ELF-1 (cell line): ENCODE measurements around the gene TNFRSF13B.
"Not testable (repeated sequence)": the region's sequence is repeated elsewhere in the genome, so short reads cannot be mapped to it uniquely, and the experiment has no call there.

Source experiments
- DNase-seq: peaks from one replicate; pipeline ENCODE4 v3.0.0-alpha.2; 2016; ENCODE audit warnings: low read depth, low spot score

The TNFRSF13B gene

DNA sequence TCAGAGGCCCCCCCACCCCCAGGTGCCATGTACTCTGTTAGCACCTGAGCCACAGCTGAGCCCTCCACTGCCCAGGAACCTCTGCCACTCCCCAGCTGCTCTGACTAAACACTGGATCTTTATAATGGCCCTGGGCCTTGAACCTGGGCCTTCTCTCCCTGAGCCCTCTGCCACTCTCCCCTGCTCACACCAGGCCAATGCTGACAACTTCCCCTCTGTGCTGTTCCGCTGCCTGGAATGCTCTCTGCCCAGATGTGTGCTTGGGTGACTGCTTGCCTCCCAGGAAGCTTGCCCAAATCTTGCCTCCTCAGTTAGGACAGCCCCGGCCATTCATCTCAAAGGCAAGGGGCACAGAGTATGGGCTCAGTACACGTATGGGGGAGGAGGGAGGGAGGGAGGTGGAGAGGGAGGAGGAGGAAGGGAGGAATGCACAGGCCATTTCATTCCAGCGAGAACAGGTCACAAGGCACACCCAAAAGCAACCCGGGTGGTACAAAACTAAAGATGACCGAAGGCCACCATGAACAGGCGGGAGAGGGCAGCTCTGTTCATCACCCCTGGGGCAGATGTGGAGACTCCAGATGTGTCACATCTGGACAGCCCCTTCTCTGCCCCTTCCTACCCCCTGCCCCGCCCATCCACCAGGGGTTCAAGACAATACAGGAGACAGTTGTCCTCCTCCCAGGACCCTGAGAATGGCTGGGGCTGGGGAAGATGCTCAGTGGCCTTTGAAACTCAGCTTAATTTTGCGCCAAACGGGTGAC lies 15.3 kb upstream of the TNFRSF13B start:
- no peak for DNase-seq

DNA sequence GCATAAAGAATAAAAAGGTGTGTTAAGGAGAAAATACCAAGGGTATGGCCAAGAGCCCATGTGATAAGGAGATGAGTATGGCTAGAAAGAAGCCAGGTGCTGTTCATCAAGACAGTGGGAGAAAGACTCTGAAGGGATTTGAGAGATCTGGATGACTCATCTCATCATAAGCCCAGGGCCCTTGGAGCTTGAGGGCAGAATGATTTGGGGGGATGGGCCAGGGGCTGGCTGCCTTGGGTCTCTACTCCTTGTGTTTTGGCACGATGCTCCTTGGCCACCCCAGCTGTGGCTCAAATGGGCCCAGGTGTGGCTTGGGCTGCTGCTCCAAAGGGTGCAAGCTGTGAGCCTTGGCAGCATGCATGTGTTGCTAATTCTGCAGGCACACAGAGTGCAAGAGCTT lies 14.5 kb upstream of the TNFRSF13B start:
- peak; percentile 35 for DNase-seq

DNA sequence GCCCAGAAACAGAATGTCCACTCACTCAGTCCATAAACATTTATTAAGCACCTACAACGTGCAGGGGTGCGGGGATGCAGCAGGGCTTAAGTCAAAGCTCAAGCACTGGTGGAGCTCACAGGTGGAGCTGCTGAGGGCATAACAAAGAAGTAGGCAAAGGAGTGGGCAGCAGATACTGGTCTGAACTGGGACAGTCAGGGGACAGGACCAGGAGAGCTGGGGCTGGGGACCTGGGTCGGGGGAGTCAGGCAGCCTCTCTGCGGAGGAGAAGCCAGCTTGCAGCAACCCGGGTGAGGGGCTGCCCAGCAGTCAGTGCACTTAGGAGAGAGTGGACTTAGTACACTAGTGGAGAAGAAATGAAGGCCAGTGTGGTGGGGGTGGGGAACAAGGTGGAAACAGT lies 10.0 kb upstream of the TNFRSF13B start:
- DNase-seq = no peak

DNA sequence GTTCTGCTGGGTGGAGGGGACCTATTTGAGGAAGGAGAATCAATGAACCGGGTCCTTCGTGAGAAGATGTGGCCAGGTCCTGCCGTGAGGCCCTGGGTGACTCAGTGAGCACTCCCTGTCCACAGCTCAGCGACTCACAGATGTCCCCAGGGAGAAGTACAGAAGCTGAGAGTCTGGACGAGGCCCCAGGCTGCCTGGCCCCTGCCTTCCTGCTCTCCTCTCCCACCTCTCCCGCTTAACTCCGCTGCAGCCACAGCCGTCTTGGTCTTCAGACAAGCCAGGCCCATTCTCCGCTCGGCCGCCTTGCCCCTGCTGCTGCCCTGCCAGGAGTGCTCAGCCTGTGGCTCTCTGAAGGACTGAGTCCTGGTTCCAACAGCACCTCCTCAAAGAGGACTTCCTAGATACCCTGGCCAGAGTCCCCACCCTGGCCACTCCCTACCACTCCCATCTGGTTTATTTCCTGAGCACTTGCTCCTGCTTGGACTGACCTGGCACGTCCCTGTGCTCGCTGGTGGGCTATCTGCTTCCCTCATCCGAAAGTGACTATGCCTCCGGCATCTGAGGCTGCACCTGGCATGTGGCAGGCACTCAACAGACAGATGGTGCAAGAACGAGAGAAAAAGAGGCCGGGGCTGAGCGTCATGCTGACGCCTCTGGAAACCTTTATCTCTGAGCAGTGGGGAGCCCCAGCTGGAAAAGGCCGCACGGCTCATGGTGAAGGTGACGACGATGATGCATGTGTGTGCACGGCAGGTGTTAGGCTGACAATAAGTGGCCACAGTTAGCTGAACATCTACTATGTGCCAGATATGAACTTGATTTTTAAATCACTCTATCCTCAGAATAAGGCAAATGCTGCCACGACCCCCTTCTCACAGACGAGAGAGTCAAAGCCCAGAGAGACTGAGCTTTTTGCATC lies 9.2 kb upstream of the TNFRSF13B start:
- peak; percentile 38 for DNase-seq

DNA sequence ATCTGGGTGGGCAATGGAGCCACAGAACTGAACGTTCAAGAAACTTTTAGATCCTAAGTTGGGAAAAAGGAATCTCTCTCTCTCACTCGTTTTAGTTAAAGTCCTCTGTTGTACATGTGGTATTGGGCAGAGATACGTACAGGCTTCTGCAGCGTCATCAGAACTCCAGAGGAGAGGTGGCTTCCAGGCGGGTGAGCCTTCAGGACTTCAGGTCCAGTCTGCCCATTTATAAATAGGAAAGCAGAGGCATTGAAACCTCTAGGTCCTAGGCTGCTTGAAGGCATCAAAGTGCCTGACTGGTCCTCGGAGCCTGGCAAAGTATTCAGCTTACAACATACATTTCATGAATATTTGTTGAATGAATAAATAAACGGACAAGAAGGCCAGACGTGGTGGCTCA lies 8.1 kb upstream of the TNFRSF13B start:
- DNase-seq = no peak

DNA sequence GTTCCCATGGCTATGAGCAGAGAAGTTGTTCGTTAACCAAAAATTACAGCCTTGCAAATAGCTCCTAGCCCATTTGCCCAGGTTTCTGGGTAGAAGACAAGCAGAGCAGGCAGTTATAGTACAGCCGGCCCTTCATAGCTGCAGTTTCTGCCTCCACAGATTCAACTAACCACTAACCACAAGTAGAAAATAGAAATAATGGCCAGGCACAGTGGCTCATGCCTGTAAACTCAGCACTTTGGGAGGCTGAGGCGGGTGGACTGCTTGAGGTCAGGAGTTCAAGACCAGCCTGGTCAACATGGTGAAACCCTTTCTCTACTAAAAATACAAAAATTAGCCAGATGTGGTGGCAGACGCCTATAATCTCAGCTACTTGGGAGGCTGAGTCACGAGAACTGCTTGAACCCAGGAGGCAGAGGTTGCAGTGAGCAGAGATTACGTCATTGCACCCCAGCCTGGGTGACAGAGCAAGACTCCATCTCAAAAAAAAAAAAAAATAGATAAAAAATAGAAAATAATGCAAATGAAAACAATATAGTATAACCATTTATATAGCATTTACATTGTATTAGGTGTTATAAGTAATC lies 7.4 kb upstream of the TNFRSF13B start:
- DNase-seq = not testable (repeated sequence)

DNA sequence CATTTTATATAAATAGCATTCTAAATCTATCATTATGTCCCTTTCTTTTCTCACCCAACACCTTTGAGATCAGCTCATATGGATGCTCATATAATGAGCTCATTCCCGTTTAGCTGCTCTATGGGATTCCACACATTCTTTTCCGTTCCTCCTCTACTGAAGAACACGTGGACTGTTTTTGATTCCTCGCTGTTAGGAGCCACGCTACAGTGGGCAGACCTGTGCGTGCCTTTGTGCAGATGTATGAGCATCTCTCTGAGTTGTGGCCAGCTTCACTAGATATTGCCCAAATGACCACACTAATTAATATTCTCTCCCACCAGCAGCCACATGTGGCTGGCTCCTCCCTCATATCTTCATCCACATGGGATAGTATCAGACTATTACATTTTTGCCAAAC lies 6.0 kb upstream of the TNFRSF13B start:
- no peak for DNase-seq

DNA sequence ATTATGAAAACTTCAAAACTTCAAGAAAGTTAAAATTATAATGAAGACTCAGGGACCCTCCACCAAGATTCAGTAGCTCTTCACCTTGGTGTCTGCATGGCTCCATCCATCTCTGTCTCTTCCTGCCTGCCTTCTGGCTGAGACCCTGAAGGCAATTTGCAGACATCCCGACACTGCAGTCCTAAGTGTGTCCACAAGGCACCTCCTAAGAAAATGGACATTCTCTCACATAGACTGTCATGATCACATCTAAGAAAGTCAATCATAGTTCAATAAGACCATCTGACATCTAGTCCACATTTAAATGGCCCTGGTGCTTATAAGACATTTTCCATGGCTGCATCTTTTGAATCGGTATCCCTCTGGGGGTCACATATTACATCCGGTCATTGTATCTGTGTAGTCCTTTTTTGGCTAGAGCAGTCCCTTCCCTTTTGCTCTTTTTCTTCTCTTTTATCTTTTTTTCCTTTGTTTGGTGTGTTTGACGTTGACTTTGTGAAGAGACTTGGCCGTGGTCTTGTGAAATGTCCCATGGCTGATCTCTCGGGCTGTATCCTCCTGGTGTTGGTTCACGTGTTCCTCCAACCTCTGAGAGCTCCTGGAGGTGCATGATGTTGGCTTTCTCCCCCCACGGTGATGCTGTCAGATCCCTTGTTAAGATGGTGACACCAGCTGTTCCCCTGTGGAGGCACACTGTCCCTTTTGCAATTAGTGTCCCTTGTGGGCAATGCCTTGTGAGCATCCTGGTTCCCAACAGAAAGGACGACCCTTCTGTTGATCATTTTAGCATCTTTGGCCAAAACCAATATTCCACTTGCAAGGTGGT lies 5.0 kb upstream of the TNFRSF13B start:
- DNase-seq = no peak

DNA sequence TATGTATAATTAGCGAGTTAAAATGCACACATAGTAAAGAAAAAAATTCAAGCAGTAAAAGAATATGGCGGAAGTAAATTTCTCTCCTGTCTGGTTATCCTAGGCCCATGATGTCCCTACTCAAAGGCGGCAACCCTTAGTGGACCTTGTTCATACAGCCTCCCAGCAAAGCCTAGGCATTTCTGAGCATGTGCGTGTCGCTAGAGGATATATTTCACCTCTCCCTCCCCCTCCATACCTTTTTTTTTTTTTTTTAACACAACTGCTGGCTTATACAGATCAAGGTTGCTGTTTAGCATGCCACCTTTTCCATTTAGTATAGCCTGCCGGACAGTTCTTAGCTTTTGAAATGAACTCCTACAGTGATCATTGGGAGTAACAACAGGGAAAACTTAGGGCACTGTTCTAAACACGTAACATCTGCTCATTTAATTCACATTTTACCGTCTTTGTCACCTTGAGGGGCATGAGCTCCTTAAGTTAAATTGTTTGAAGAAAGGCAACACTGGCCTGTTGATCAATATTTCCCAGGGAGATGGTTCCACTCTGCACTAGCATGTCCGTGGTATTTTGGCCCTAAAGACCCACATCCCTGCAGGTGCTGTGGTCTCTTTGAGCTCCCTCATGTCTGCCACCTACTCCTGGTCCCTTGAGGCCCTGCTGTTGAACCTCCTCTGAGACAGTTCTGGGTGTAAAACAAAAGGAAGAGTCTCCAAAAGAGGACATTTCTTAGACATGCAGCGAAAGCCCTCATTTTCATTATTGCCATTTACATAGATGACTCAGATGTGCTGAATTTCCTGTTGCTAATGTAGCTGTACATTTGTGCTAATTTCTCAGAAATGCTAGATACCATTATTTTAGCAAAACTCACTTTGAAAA lies 4.1 kb upstream of the TNFRSF13B start:
- DNase-seq = no peak

DNA sequence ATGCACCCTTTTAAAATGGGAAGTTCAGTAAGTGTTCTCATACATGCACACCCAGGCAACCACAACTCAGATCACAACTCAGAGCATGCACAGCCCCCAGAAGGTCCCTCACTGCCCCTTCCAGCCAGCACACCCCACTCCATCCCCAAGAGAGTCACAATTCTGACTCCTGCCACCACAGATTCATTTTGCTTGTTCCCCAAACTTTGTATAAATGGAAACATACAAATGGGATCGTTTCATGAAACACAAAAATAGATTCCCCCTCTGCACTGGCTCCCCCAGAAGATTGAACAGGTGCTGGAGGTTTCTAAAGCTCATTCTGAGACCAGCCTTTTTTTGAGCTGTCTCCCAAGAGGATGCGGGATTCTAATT lies 3.3 kb upstream of the TNFRSF13B start:
- DNase-seq = no peak

DNA sequence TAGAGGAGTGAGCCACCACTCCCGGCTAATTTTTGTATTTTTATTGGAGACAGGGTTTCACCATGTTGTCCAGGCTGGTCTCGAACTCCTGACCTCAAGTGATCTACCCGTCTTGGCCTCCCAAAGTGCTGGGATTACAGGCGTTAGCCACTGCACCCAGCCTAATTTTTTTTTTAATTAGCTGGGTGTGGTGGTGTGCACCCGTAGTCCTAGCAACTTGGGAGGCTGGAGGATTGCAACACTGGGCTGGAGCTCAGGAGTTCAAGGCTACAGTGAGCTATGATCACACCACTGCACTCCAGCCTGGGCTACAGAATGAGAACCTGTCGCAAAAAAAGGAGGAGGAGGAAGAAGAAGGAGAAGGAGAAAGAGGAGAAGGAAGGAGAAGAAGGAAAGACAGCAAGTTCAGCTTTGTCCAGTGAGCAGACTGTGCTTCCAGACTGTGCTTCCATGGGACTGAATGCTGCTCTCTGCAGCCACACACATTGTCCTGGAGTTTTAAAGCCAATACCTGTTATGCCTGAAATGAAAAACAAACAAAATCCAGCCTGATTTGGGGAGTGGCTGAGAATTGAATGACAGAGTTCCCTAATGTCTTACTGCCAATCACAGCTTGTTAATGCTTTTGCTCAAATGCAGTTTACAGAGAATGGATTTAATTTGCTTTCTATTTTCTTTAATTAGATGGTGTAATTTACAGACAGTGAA lies 2.8 kb upstream of the TNFRSF13B start:
- DNase-seq = no peak

DNA sequence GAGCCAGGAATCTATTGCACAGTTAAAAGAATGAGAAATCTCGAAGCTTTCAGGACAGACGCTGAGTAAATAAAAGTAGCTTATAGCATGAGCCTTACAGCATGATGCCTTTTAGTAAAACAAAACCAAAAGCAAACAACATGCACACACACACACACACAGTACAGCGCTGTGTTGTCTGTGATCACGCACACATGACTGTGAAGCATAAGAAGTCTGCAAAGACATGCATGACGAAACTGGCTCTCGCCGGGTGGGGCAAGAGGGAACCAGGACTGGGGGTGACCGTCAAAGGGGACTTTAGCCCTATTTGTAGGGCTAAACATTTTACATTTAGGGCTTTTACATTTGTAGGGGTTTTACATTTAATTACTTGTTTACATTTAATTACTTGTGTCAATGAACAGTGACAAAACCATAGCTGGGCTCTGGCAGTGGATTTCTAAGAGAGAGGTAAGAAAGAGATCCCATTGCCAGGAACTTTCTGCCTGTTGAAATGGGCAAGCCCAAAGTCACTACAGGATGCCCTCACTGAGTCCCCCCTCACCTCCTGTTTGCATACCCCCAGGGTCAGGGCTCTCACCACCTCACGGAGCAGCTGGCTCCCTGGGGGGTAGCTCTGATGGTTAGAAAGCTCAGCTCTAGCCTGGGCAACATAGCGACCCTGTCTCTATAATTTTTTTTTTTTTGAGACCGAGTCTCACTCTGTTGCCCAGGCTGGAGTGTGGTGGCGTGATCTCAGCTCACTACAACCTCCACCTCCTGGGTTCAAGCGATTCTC lies 2.0 kb upstream of the TNFRSF13B start:
- no peak for DNase-seq

DNA sequence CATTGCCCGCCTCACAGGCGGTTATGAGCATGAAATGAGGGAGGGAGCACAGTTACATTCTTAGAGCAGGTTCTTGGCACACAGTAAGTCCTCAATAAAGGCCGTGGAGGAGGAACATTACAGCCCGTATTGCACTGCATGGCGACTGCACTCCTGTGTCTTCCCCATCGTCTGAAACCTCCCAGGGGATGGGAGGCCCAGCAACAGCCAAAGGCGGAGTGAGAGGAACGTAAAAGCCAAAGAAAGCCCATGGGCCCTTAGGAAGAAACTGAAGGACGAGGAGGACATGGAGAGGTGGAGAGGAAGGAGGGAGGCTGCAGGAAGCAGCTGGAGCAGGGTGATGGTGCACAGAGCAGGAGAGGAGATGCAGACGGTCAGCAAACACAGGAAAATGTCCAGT lies 1.1 kb upstream of the TNFRSF13B start:
- not testable (repeated sequence) for DNase-seq

DNA sequence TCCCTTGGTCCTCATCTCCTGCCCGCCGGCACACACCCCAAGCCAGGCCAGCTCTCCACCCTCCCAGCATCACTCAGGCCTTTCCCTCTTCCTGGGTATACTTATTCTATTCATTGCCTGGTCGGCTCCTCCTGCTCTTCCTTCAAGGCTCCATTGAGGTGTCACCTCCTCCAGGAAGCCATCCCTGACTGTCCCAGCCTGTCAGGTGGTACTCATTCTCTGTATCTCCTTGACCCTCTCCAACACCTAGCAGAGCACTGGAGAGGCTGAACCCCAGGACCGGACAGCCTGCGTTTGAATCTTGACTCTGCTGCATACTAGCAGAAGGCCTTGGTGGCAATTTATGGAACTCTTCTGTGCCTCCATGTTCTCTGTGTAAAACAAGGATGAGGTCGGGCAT lies 428 bp upstream of the TNFRSF13B start:
- no peak for DNase-seq

DNA sequence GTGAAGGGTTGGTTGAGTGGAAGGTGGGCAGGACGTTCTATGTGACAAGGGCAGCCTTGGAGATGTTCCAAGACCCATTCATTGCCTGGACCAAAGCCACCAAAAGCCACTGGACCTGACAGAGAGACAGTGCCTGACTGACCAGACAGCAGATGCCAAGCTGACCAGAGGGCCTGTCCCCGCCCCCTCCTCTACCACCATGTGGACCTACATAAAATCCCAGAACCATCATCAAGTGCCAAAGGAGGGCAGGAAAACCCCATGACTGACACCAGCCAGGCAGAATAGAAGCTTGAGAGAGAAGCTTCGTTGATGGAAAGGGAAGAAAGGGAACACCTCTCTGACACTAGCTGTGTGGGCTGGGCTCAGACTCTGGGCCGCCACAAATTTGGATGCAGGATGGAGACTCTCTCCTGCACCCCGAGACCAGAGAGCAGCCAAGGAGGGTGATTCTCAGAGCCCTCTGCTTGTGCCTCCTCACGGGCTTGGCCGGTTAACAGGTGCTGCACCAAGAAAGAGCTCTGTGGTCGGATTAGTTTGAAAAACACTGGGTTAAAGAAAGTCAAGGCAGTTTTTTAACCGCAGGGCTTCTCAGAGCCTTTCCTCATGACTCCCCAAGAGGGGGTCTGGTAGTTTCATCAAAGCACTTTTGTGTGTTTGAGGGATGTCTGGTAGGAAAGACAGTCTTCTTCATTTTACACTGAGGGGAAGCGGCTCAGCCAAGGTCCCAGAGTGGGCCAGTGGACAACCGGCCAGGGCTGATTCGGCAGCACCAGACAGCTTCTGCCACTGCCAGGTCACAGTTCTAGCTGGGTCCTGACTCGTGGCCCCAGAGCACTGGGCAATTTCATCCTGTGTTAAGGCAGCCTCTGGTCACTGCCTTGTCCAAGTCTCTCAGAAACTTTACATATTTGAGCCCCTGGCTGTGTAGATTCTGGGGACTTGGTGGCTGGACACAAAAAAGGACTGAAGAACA lies 1.7 kb downstream of the TNFRSF13B start:
- DNase-seq = no peak

DNA sequence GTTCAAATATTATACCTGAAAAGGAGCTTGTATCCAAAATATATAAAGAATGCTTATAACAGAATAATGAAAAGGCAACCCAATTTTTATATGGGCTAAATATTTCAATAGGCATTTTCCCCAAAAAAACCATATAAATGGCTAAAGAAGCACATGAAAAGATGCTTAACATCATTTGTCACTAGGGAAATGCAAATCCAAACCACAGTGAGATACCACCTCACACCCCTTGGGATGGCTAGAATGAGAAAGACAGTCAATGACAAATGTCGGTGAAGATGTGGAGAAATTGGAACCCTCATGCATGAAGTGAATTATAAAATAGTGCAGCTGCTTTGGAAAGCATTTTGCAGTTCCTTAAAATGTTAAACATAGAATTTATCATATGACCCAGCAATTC lies 3.1 kb downstream of the TNFRSF13B start:
- DNase-seq = no peak

DNA sequence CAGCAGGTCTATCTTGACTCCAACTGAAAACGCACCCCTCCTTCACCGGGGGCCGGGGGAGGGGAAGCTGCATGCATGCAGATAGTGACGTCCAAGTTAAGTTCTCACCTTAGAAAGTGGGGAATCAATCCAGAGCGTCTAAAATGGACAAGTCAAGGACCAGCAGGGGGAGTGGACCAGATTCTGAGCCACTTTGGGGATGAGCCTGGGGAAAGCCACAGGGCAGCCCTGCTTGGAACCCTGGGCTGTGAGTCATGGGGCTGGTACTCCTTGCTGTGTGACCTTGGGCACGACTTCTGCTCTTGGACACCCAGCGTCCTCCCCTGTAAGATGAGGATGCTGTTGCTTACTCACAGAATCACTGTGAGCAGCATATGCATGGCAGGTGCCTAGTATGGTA lies 9.1 kb downstream of the TNFRSF13B start:
- peak; percentile 20 for DNase-seq

DNA sequence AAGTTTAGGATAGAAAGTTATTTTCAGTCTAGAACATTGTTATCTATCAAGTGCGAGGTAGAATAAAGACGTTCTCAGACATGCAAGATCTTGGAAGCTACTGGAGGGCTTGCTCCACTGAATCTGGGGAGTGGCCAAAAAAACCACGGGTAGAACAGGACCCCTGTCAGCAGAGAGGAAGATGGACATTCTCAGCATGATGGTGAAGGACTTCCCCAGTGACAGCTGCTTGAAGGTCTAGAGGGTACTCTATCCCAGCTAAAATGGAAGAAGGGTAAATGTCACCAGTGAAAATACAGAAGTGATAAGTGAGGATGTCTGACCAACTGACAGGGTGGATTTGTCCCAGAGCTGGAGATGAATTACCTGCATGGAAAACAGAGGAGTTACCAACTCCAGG lies 10.1 kb downstream of the TNFRSF13B start:
- no peak for DNase-seq
